GM21619 (cell line): ENCODE results near the gene ABCA5.
"Not testable (repeated sequence)": the region's sequence is repeated elsewhere in the genome, so short reads cannot be mapped to it uniquely, and the experiment has no call there.

Experiments used
- ATAC-seq: cut with Tn5 transposase; IDR thresholded peaks from one replicate; pipeline ENCODE4 v1.9.1; 2021; ENCODE audit not compliant: unreplicated experiment

Gene ABCA5

GRCh38 chr17:69218986-69219385 lies 107.9 kb downstream of the ABCA5 start:
- no peak for ATAC-seq

- no peak for ATAC-seq
These were observed 113.7 kb downstream of the ABCA5 start for GRCh38 chr17:69213059-69213813.

- no peak for ATAC-seq
These were observed 118.3 kb downstream of the ABCA5 start for GRCh38 chr17:69208640-69209039.

GRCh38 chr17:69207151-69207550 lies 119.8 kb downstream of the ABCA5 start:
- ATAC-seq, result no peak

- ATAC-seq, result no peak
These were observed 128.7 kb downstream of the ABCA5 start for GRCh38 chr17:69198238-69198637.

GRCh38 chr17:69196105-69196653 lies 130.8 kb downstream of the ABCA5 start:
- not testable (repeated sequence) for ATAC-seq
